Measurements from ENCODE around the gene WIPF3.

Gene WIPF3

GRCh38 chr7:29810297-29810696 lies 4.0 kb downstream of the WIPF3 start:
- no peak for DNase-seq

- no peak for DNase-seq
Measured at GRCh38 chr7:29810813-29811482, 4.6 kb downstream of the WIPF3 start.

- DNase-seq: no peak
Measured at GRCh38 chr7:29811586-29811985, 5.3 kb downstream of the WIPF3 start.

GRCh38 chr7:29812185-29812876 lies 6.0 kb downstream of the WIPF3 start:
- DNase-seq: no peak

GRCh38 chr7:29815181-29816105 lies 9.1 kb downstream of the WIPF3 start:
- no peak for DNase-seq

- no peak for DNase-seq
Measured at GRCh38 chr7:29818308-29818707, 12.0 kb downstream of the WIPF3 start.

GRCh38 chr7:29825775-29826529 lies 19.6 kb downstream of the WIPF3 start:
- no peak for DNase-seq

GRCh38 chr7:29826530-29826822 lies 20.2 kb downstream of the WIPF3 start:
- no peak for DNase-seq

- DNase-seq: no peak
Measured at GRCh38 chr7:29826904-29827303, 20.6 kb downstream of the WIPF3 start.

GRCh38 chr7:29831705-29832104 lies 25.4 kb downstream of the WIPF3 start:
- DNase-seq: no peak

GRCh38 chr7:29833929-29834328 lies 27.6 kb downstream of the WIPF3 start:
- no peak for DNase-seq

- no peak for DNase-seq
Measured at GRCh38 chr7:29835718-29836117, 29.4 kb downstream of the WIPF3 start.

GRCh38 chr7:29839302-29839701 lies 33.0 kb downstream of the WIPF3 start:
- DNase-seq: no peak

- no peak for DNase-seq
Measured at GRCh38 chr7:29839921-29840320, 33.6 kb downstream of the WIPF3 start.

- no peak for DNase-seq
Measured at GRCh38 chr7:29840701-29841100, 34.4 kb downstream of the WIPF3 start.

GRCh38 chr7:29841926-29842701 lies 35.8 kb downstream of the WIPF3 start:
- DNase-seq: no peak

- no peak for DNase-seq
Measured at GRCh38 chr7:29843093-29843492, 36.8 kb downstream of the WIPF3 start.

GRCh38 chr7:29843726-29844125 lies 37.4 kb downstream of the WIPF3 start:
- DNase-seq: no peak

- no peak for DNase-seq
Measured at GRCh38 chr7:29844559-29844958, 38.3 kb downstream of the WIPF3 start.

GRCh38 chr7:29847496-29847895 lies 41.2 kb downstream of the WIPF3 start:
- DNase-seq: no peak

GRCh38 chr7:29847916-29848315 lies 41.6 kb downstream of the WIPF3 start:
- no peak for DNase-seq

- no peak for DNase-seq
Measured at GRCh38 chr7:29848941-29849340, 42.6 kb downstream of the WIPF3 start.

Measured in activated T-cell treated with anti-CD3 and anti-CD28 coated beads, Interleukin-2, amount 50 U/mL, for 48 hours (primary cell).